Fibroblast of villous mesenchyme (primary cell): Measurements from ENCODE around the gene THEMIS. TPM values are rescaled to one million over a fixed set of nuclear protein-coding genes. Genes with fewer than 3 reads are reported as not detected.
"Not testable (repeated sequence)": the region's sequence is repeated elsewhere in the genome, so short reads cannot be mapped to it uniquely, and the experiment has no call there.

Experiments
- DNase-seq: peaks from one replicate; pipeline ENCODE4 v3.0.0-alpha.2; 2010; ENCODE audit warnings: low read depth
- H3K4me3 ChIP-seq: 2 replicates; pipeline ENCODE4 v1.5.1; 2011; ENCODE audit warnings: low read depth, mild to moderate bottlenecking, low read length
- CTCF ChIP-seq: IDR thresholded peaks from 2 replicates; pipeline ENCODE4 v1.5.1; 2012; ENCODE audit warnings: low read depth, mild to moderate bottlenecking, low read length; ENCODE audit not compliant: insufficient read depth
- total RNA-seq: library from RNA; depleted of rRNA; stranded (reverse); fragments of >200 nt; gene quantifications from 2 replicates; pipeline ENCODE4 v1.2.3, GENCODE V29; 2012

The THEMIS gene
- total RNA-seq, 1 donor, result under 0.01 TPM

DNA sequence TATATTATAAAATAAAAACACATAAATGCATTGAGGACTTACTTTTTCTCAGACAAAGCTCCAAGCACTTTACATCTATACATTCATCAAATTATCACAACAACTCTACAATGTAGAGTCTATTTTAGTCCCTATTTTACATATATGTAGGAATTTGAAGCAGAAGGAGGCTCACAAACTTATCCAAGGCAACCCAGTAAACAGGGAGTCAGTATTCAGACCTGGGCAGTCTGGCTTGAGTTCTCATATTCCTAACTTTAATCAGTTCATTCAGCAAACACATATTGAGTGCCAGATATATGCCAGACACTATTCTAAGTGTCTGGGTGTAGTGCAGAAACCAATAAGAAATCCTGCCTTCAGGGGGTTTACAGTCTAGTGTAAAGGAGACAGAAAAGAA, 194.6 kb downstream of the THEMIS start:
- TF ChIP-seq CTCF, result no peak
- no peak overlapping the region for H3K4me3 ChIP-seq
- DNase-seq, result no peak

- DNase-seq, result no peak
- TF ChIP-seq CTCF, result no peak
Observed at GRCh38 chr6:127695108-127695507, 205.8 kb downstream of the THEMIS start.

GRCh38 chr6:127691146-127691545, 209.7 kb downstream of the THEMIS start:
- DNase-seq, result no peak
- no peak overlapping the region for H3K4me3 ChIP-seq
- no peak for TF ChIP-seq CTCF

More at GRCh38 chr6:127695108-127695507, 205.8 kb downstream of the THEMIS start:
- H3K4me3 ChIP-seq, result no peak overlapping the region

GRCh38 chr6:127690588-127690987, 210.3 kb downstream of the THEMIS start:
- no peak for TF ChIP-seq CTCF
- no peak overlapping the region for H3K4me3 ChIP-seq
- DNase-seq, result no peak

- DNase-seq, result peak; percentile 32
- no peak overlapping the region for H3K4me3 ChIP-seq
- peak; percentile 64 for TF ChIP-seq CTCF
Observed at GRCh38 chr6:127690092-127690491, 210.8 kb downstream of the THEMIS start.

DNA sequence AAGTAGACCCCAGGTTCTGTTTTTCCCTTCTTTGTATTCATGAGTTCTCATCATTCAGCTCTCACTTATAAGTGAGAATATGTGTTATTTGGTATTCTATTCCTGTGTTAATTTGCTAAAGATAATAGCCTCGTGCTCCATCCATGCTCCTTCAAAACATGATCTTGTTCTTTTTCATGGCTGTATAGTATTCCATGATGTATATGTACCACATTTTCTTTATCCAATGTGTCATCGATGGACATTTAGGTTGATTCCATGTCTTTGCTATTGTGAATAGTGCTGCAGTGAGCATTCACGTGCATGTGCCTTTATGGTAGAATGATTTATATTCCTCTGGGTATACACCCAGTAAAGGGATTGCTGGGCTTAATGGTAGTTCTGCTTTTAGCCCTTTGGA, 213.4 kb downstream of the THEMIS start:
- not testable (repeated sequence) for H3K4me3 ChIP-seq, DNase-seq

- no peak overlapping the region for H3K4me3 ChIP-seq
- no peak for DNase-seq
- no peak for TF ChIP-seq CTCF
Observed at GRCh38 chr6:127686084-127686483, 214.8 kb downstream of the THEMIS start.
